ENCODE results near the gene CDC34.

The CDC34 gene

DNA sequence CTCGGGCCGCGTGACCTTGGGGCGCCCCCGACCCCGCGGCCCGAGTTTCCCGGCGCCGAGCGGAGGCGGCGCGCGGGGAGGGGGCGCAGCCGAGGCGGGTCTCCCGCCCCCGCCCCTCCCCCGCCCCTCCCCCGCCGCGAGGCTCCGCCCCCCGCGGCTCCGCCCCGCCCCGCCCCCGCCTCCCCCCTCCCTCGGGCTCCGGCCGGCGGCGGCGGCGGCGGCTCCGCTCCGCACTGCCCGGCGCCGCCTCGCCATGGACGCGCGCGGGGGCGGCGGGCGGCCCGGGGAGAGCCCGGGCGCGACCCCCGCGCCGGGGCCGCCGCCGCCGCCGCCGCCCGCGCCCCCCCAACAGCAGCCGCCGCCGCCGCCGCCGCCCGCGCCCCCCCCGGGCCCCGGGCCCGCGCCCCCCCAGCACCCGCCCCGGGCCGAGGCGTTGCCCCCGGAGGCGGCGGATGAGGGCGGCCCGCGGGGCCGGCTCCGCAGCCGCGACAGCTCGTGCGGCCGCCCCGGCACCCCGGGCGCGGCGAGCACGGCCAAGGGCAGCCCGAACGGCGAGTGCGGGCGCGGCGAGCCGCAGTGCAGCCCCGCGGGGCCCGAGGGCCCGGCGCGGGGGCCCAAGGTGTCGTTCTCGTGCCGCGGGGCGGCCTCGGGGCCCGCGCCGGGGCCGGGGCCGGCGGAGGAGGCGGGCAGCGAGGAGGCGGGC, 58.3 kb downstream of the CDC34 start, which contains the start of gene HCN2:
Gene HCN2, plus strand, starts transcription at position 189 of the 703 bp plus-strand sequence. Its CDS starts 65 bp downstream, at position 254.
- H3K4me3 Mint-ChIP-seq, result no peak within 1 kb of the TSS
- H3K27me3 Mint-ChIP-seq, result peaks cover 17% of the 10 kb centered on the region

DNA sequence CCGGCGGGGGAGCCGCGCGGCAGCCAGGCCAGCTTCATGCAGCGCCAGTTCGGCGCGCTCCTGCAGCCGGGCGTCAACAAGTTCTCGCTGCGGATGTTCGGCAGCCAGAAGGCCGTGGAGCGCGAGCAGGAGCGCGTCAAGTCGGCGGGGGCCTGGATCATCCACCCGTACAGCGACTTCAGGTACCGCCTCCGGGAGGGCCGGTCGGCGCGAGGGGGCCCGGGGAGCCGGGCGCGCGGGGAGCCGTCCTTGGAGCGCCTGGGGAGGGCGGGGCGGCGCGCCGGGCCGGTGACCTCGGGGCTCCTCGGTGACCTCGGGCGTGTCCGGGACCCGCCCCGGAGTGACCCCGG, 58.8 kb downstream of the CDC34 start:
- H3K27me3 Mint-ChIP-seq, result peaks cover 17% of the 10 kb centered on the region
- no peak overlapping the region for H3K4me3 Mint-ChIP-seq
- H3K4me1 Mint-ChIP-seq (ENCODE audit: low read depth), result no peaks in the 10 kb centered on the region
- H3K9me3 Mint-ChIP-seq, result no peaks in the 10 kb centered on the region
- H3K27ac Mint-ChIP-seq, result no peak overlapping the region
- no peaks in the 10 kb centered on the region for H3K36me3 Mint-ChIP-seq (ENCODE audit: low read depth)

More for the DNA sequence above, 58.3 kb downstream of the CDC34 start, which contains the start of gene HCN2:
- Mint-ChIP-seq H3K27ac (no peak within 1 kb of the TSS), H3K4me1 (ENCODE audit: low read depth) (no peaks in the 10 kb centered on the region), H3K9me3 (no peaks in the 10 kb centered on the region), H3K36me3 (ENCODE audit: low read depth) (no peaks in the 10 kb centered on the region)

DNA sequence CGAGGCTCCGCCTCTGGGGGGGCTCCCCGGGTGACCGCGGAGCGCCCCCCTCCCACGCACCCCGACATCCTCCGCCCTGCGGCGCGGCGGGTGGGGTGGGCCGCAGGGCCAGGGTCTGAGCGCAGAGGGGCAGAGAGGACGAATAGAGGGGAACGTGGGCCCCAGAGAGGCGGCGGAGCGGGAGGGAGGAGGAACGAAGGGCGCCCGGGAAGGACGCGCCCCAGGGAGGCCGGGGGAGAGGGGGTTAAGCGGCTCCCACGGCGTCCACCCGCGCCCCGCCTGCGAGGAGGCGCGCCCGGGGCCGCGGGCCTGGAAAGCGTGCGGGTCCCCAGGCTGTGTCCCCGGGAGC, 59.2 kb downstream of the CDC34 start:
- Mint-ChIP-seq H3K27me3 (peaks cover 17% of the 10 kb centered on the region), H3K4me1 (ENCODE audit: low read depth) (no peaks in the 10 kb centered on the region), H3K36me3 (ENCODE audit: low read depth) (no peaks in the 10 kb centered on the region), H3K4me3 (no peak overlapping the region), H3K27ac (no peak overlapping the region), H3K9me3 (no peaks in the 10 kb centered on the region)

DNA sequence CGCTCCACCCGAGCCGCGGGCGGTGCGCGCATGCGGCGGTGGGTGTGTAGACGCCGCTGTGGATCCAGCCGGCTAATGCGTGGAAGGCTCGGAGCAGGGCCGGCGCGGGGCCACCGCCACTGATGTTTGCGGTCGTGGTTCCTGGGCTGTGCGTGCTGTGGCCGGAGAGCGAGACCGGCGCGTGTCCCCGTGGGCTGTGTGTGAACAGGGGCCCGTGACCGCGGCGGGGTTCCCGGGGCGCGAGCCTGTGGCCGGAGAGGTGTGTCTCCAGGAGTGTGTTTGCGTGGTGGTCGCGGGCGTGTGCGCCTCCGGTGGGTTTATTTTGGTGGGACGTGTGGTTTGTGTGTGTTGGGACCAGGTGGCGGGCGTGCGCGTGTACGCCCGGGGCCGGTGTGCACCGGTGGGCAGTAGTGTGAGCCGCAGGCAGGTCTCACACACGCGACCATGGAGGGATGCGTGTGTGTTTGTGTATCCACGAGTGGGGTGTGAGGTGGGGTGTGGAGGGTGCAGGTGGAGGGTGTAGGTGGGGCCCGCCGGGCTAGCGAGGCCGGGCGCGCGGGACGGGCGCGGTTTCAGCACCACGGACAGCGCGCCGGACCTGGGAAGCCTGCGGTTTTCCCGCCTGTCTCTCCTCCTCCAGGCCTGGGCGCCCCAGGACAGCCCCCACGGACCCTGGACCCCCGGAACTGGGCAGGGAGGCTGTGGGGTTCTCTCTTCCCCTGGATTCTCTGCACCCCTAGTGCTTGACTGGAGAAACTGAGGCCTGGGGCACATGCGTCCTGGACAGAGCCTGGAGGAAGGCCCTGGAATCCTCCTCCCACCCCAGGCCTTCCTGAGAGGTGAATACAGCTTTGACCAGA, 59.8 kb downstream of the CDC34 start:
- H3K27ac Mint-ChIP-seq, result no peak overlapping the region
- peaks cover 17% of the 10 kb centered on the region for H3K27me3 Mint-ChIP-seq
- H3K4me1 Mint-ChIP-seq (ENCODE audit: low read depth), result no peaks in the 10 kb centered on the region
- no peaks in the 10 kb centered on the region for H3K36me3 Mint-ChIP-seq (ENCODE audit: low read depth)
- peak overlapping the region; percentile 41 for H3K4me3 Mint-ChIP-seq
- H3K9me3 Mint-ChIP-seq, result no peaks in the 10 kb centered on the region

Data from stimulated activated naive CD8-positive, alpha-beta T cell treated with anti-CD3 and anti-CD28 coated beads, Interleukin-15, Interleukin-2, amounts not matched to agents 100 ng/mL and 50 ng/mL, for 24 hours (primary cell).